Measurements from ENCODE around the gene TMIGD3. TPM values are rescaled to one million over a fixed set of nuclear protein-coding genes. Genes with fewer than 3 reads are reported as not detected.

TMIGD3 gene
- polyA plus RNA-seq, 3 donors, result 2.0 to 3.1 (median 2.1) TPM

GRCh38 chr1:111540928-111541327 lies 37.5 kb upstream of the TMIGD3 start:
- H3K79me2 ChIP-seq (ENCODE audit: insufficient read depth, low read length), result no peaks in the 10 kb centered on the region
- Mint-ChIP-seq H3K36me3 (no peaks in the 10 kb centered on the region), H3K27ac (no peak overlapping the region), H3K9me3 (peaks cover 0 to 4% (median 1%) of the 10 kb centered on the region in 7 donors), H3K27me3 (ENCODE audit: low read depth in 3 of 3) (peaks cover 2% of the 10 kb centered on the region in 3 donors), H3K4me3 (no peak overlapping the region), H3K4me1 (no peaks in the 10 kb centered on the region)
- no peaks in the 10 kb centered on the region for H3K9me3 ChIP-seq (replicated peaks in 1 of 2; ENCODE audit: control insufficient read depth in 1 of 2, insufficient read depth in 1 of 2, low read length in 2 of 2)
- H2AFZ ChIP-seq (ENCODE audit: insufficient read depth, low read depth, low read length, poor library complexity, severe bottlenecking), result no peak overlapping the region
- WGBS (ENCODE audit: insufficient coverage), result no CpG with 5 or more reads among the region's 3 CpGs
- no peaks in the 10 kb centered on the region for H4K20me1 ChIP-seq (ENCODE audit: insufficient read depth, low read length)
- no peak overlapping the region for H3K9ac ChIP-seq (ENCODE audit: insufficient read depth, low read length, poor library complexity, severe bottlenecking)
- intact Hi-C loops (cut with micrococcal nuclease), result no loop called here
- no peaks in the 10 kb centered on the region for H3K4me1 ChIP-seq (ENCODE audit: control insufficient read depth in 1 of 2, insufficient read depth in 2 of 2, low read length in 2 of 2)
- DNase-seq, result no peak
- no peak for TF ChIP-seq CTCF (IDR thresholded peaks at IDR 0.05)
- no peak overlapping the region for H3K27ac ChIP-seq (ENCODE audit: low read depth in 1 of 2, low read length in 2 of 2)
- no peaks in the 10 kb centered on the region for H3K36me3 ChIP-seq (replicated peaks in 1 of 2; ENCODE audit: control insufficient read depth in 1 of 2, insufficient read depth in 2 of 2, low read length in 2 of 2)
- no peak overlapping the region for H3K4me2 ChIP-seq (replicated peaks; ENCODE audit: extremely low read depth, low read length, poor library complexity, severe bottlenecking)
- no peak overlapping the region for H3K4me3 ChIP-seq (replicated peaks in 1 of 3; ENCODE audit: low read depth in 2 of 3, low read length in 3 of 3)
- H3K27me3 ChIP-seq (ENCODE audit: control insufficient read depth in 2 of 2, insufficient read depth in 2 of 2, low read length in 2 of 2), result no peaks in the 10 kb centered on the region

- Histone ChIP-seq H3K27ac (ENCODE audit: low read depth in 1 of 2, low read length in 2 of 2) (no peak overlapping the region), H2AFZ (ENCODE audit: insufficient read depth, low read depth, low read length, poor library complexity, severe bottlenecking) (no peak overlapping the region), H3K79me2 (ENCODE audit: insufficient read depth, low read length) (no peaks in the 10 kb centered on the region), H3K4me3 (replicated peaks in 1 of 3; ENCODE audit: low read depth in 2 of 3, low read length in 3 of 3) (no peak overlapping the region), H3K4me1 (ENCODE audit: control insufficient read depth in 1 of 2, insufficient read depth in 2 of 2, low read length in 2 of 2) (no peaks in the 10 kb centered on the region), H3K9me3 (replicated peaks in 1 of 2; ENCODE audit: control insufficient read depth in 1 of 2, insufficient read depth in 1 of 2, low read length in 2 of 2) (no peaks in the 10 kb centered on the region), H3K9ac (ENCODE audit: insufficient read depth, low read length, poor library complexity, severe bottlenecking) (no peak overlapping the region), H4K20me1 (ENCODE audit: insufficient read depth, low read length) (no peaks in the 10 kb centered on the region), H3K27me3 (ENCODE audit: control insufficient read depth in 2 of 2, insufficient read depth in 2 of 2, low read length in 2 of 2) (no peaks in the 10 kb centered on the region), H3K36me3 (replicated peaks in 1 of 2; ENCODE audit: control insufficient read depth in 1 of 2, insufficient read depth in 2 of 2, low read length in 2 of 2) (no peaks in the 10 kb centered on the region), H3K4me2 (replicated peaks; ENCODE audit: extremely low read depth, low read length, poor library complexity, severe bottlenecking) (no peak overlapping the region)
- no peaks in the 10 kb centered on the region for H3K4me1 Mint-ChIP-seq
- no peak for DNase-seq
- intact Hi-C loops (cut with micrococcal nuclease), result no loop called here
- WGBS (ENCODE audit: insufficient coverage), result 100% methylated on average over 1 of the region's 6 CpGs
- peaks cover 0 to 2% (median 2%) of the 10 kb centered on the region in 3 donors for H3K27me3 Mint-ChIP-seq (ENCODE audit: low read depth in 3 of 3)
- peak overlapping the region in 1 of 7 donors; percentile 20 for H3K27ac Mint-ChIP-seq
- peaks cover 0 to 3% (median 0%) of the 10 kb centered on the region in 7 donors for H3K9me3 Mint-ChIP-seq
- H3K36me3 Mint-ChIP-seq, result no peaks in the 10 kb centered on the region
- TF ChIP-seq CTCF (IDR thresholded peaks at IDR 0.05), result no peak
- H3K4me3 Mint-ChIP-seq, result no peak overlapping the region
Observed at GRCh38 chr1:111538343-111539025, 35.1 kb upstream of the TMIGD3 start.
